SK-N-SH (cell line): ENCODE data around the gene KCNN1.

Source experiments
- CTCF ChIP-seq: fragments of 200-600 bp; sonication (generic); IDR thresholded peaks from 2 replicates; pipeline ENCODE4 v1.6.1; 2017; ENCODE audit warnings: antibody characterized with exemption, mild to moderate bottlenecking, moderate library complexity
- ELF1 ChIP-seq: IDR thresholded peaks from 2 replicates; pipeline ENCODE4 v1.4.0; 2012
- FOSL2 ChIP-seq: IDR thresholded peaks from 2 replicates; pipeline ENCODE4 v1.4.0; 2012; ENCODE audit warnings: low read depth, mild to moderate bottlenecking, moderate library complexity, borderline replicate concordance
- RCOR1 ChIP-seq: fragments of 150-350 bp; IDR thresholded peaks from 2 replicates; pipeline ENCODE4 v1.6.1; 2017; ENCODE audit warnings: antibody characterized with exemption, low read length
- YY1 ChIP-seq: IDR thresholded peaks from 2 replicates; pipeline ENCODE4 v1.4.0; 2012; ENCODE audit warnings: low read depth, mild to moderate bottlenecking

- TF ChIP-seq YY1 (no peak), ELF1 (no peak), RCOR1 (no peak), FOSL2 (no peak), CTCF (no peak)
Observed at GRCh38 chr19:18045307-18046050, 78.6 kb downstream of the KCNN1 start.
